CD1c-positive myeloid dendritic cell (primary cell): ENCODE results near the gene TSPY3.
"Not testable (repeated sequence)": the region's sequence is repeated elsewhere in the genome, so short reads cannot be mapped to it uniquely, and the experiment has no call there.

Source experiments
- DNase-seq: peaks from one replicate; pipeline ENCODE4 v3.0.0-alpha.2; 2016; ENCODE audit errors: extremely low spot score

Gene TSPY3

GRCh38 chrY:9398121-9398520, at the start of gene TSPY3:
TSPY3 (plus strand) TSS chrY:9398421; CDS start chrY:9398467, 46 bp downstream.
- DNase-seq = not testable (repeated sequence)

- DNase-seq = not testable (repeated sequence)
Measured at GRCh38 chrY:9357497-9357896, 40.7 kb upstream of the TSPY3 start, which contains the start of gene TSPY8. TSPY8 (plus strand) TSS chrY:9357797; CDS start chrY:9357843, 46 bp downstream.

GRCh38 chrY:9396527-9396926, 1.7 kb upstream of the TSPY3 start:
- not testable (repeated sequence) for DNase-seq
